Activated CD4-positive, alpha-beta T cell treated with anti-CD3 and anti-CD28 coated beads for 36 hours (primary cell): ENCODE results near the gene SSBP1. TPM values are rescaled to one million over a fixed set of nuclear protein-coding genes. Genes with fewer than 3 reads are reported as not detected.
"Not testable (repeated sequence)": the region's sequence is repeated elsewhere in the genome, so short reads cannot be mapped to it uniquely, and the experiment has no call there.

Experiments used
- ATAC-seq: fragments of 200-7000 bp; cut with Tn5 transposase; one replicate; pipeline ENCODE4 v1.10.0; 2021; ENCODE audit warnings: mild to moderate bottlenecking, moderate library complexity
- CTCF ChIA-PET: fragments of 350-600 bp; sonication (Branson Sonifier 250); formaldehyde crosslinking; loops from one replicate; lab custom pipeline; 2021; ENCODE audit warnings: antibody characterized with exemption; lab: Charles Lee
- POLR2A ChIA-PET: fragments of 350-600 bp; sonication (Branson Sonifier 250); formaldehyde crosslinking; loops from one replicate; lab custom pipeline; 2021; ENCODE audit warnings: antibody characterized with exemption, inconsistent platforms; lab: Charles Lee
- DNase-seq: peaks from one replicate; pipeline ENCODE4 v3.0.0-alpha.2; 2020
- H3K27ac Mint-ChIP-seq: one replicate; pipeline ENCODE4 v1.8.0; 2021; ENCODE audit warnings: mixed read lengths
- H3K27me3 Mint-ChIP-seq: one replicate; pipeline ENCODE4 v1.8.0; 2021; ENCODE audit warnings: mixed read lengths
- H3K36me3 Mint-ChIP-seq: one replicate; pipeline ENCODE4 v1.8.0; 2021; ENCODE audit warnings: low read depth, mixed read lengths
- H3K4me1 Mint-ChIP-seq: one replicate; pipeline ENCODE4 v1.8.0; 2021; ENCODE audit warnings: mixed read lengths
- H3K4me3 Mint-ChIP-seq: one replicate; pipeline ENCODE4 v1.8.0; 2021; ENCODE audit warnings: mild to moderate bottlenecking, moderate library complexity, mixed read lengths
- H3K9me3 Mint-ChIP-seq: one replicate; pipeline ENCODE4 v1.8.0; 2021; ENCODE audit warnings: low read depth, mixed read lengths
- intact Hi-C, 2 experiments: fragments of 100-400 bp; cut with DNase I in 1 of 2; cut with micrococcal nuclease in 1 of 2; formaldehyde crosslinking; loops; one replicate each; pipeline versions ENCODE4 v1.14.2 to v1.15.1; 2022 to 2024; cut with DNase I, micrococcal nuclease
- total RNA-seq, 2 experiments: library from RNA; stranded (reverse); gene quantifications; one replicate each; pipeline ENCODE4 v1.2.3, GENCODE V29; 2021

Gene SSBP1
- total RNA-seq, 2 experiments from 2014 or later = 183 to 245 TPM

GRCh38 chr7:141737118-141737835 is 881 bp upstream of the SSBP1 start:
- Mint-ChIP-seq H3K36me3 (peaks cover 29% of the 10 kb centered on the region), H3K4me3 (peak overlapping the region; percentile 96), H3K27me3 (no peaks in the 10 kb centered on the region), H3K4me1 (peaks cover 36% of the 10 kb centered on the region), H3K9me3 (no peaks in the 10 kb centered on the region), H3K27ac (peak overlapping the region; percentile 97)
- DNase-seq (peak; percentile 23), ATAC-seq (no peak)
- POLR2A ChIA-PET = interaction anchor here (0.6 to 1.3 kb wide), 4 partner anchors 10 to 1076 kb away, joined by 3 to 4 read pairs (median 3); partner anchors contain the start of gene MRPS33
- intact Hi-C loops = loop anchor here (2.0 to 10.0 kb wide), 2 partner anchors 812 to 1068 kb away; partner anchors contain the start of gene BRAF (in 1 of the 2)
- CTCF ChIA-PET = interaction anchor here (0.6 to 5.0 kb wide), 25 partner anchors 8 to 1461 kb away, joined by 3 to 48 read pairs (median 4); partner anchors contain the start of genes AGK, DENND11 and WEE2

GRCh38 chr7:141738592-141739013 is 445 bp downstream of the SSBP1 start:
- intact Hi-C loops = loop anchor here (1.0 to 10.0 kb wide), 10 partner anchors 36 to 1260 kb away; partner anchors contain the start of genes AGK (in 2 of the 2), DENND11 (in 1 of the 2), MRPS33 (in 1 of the 2) and NDUFB2 (in 1 of the 2)
- POLR2A ChIA-PET = interaction anchor here (0.8 to 1.3 kb wide), 3 partner anchors 12 to 724 kb away, joined by 3 to 4 read pairs (median 4); partner anchors contain the start of gene MRPS33
- H3K36me3 Mint-ChIP-seq = peaks cover 41% of the 10 kb centered on the region

GRCh38 chr7:141739250-141739649 is 1.1 kb downstream of the SSBP1 start:
- no peaks in the 10 kb centered on the region for H3K9me3 Mint-ChIP-seq
- H3K27ac Mint-ChIP-seq = peak overlapping the region; percentile 97
- ChIA-PET CTCF (interaction anchor here (0.6 to 5.0 kb wide), 5 partner anchors 30 to 237 kb away, joined by 3 to 48 read pairs (median 14); partner anchors contain the start of genes DENND11 and WEE2), POLR2A (interaction anchor here (1.1 kb wide), 1 partner anchor 188 kb away, joined by 3 read pairs; no protein-coding TSS in a partner anchor)
- H3K4me1 Mint-ChIP-seq = peaks cover 43% of the 10 kb centered on the region
- ATAC-seq = no peak
- H3K4me3 Mint-ChIP-seq = peak overlapping the region; percentile 96
- intact Hi-C loops = loop anchor here (2.0 to 10.0 kb wide), 4 partner anchors 180 to 1070 kb away; partner anchors contain the start of gene NDUFB2 (in 1 of the 2)
- peaks cover 47% of the 10 kb centered on the region for H3K36me3 Mint-ChIP-seq
- no peaks in the 10 kb centered on the region for H3K27me3 Mint-ChIP-seq
- DNase-seq = no peak

More at GRCh38 chr7:141738592-141739013, 445 bp downstream of the SSBP1 start:
- peak overlapping the region; percentile 97 for H3K27ac Mint-ChIP-seq
- peak overlapping the region; percentile 96 for H3K4me3 Mint-ChIP-seq
- H3K27me3 Mint-ChIP-seq = no peaks in the 10 kb centered on the region
- H3K4me1 Mint-ChIP-seq = peaks cover 41% of the 10 kb centered on the region
- ATAC-seq (no peak), DNase-seq (no peak)
- H3K9me3 Mint-ChIP-seq = no peaks in the 10 kb centered on the region
- CTCF ChIA-PET = interaction anchor here (0.8 to 5.0 kb wide), 15 partner anchors 9 to 726 kb away, joined by 3 to 48 read pairs (median 5); partner anchors contain the start of genes DENND11 and WEE2

- Mint-ChIP-seq H3K27ac (peak overlapping the region; percentile 58), H3K4me1 (peaks cover 39% of the 10 kb centered on the region), H3K4me3 (no peak overlapping the region), H3K9me3 (no peaks in the 10 kb centered on the region), H3K27me3 (no peaks in the 10 kb centered on the region), H3K36me3 (peaks cover 62% of the 10 kb centered on the region)
- ChIA-PET CTCF (interaction anchor here (1.0 to 1.8 kb wide), 2 partner anchors 12 to 19 kb away, joined by 5 to 7 read pairs; no protein-coding TSS in a partner anchor), POLR2A (no interaction called here)
- intact Hi-C loops = no loop called here
- no peak for ATAC-seq
- DNase-seq = no peak
Observed at GRCh38 chr7:141742229-141742628, 4.1 kb downstream of the SSBP1 start.

GRCh38 chr7:141744131-141744530 is 6.0 kb downstream of the SSBP1 start:
- H3K36me3 Mint-ChIP-seq = peaks cover 65% of the 10 kb centered on the region
- intact Hi-C loops = no loop called here
- ATAC-seq (no peak), DNase-seq (no peak)
- CTCF ChIA-PET = interaction anchor here (1.6 kb wide), 1 partner anchor 90 kb away, joined by 3 read pairs; no protein-coding TSS in a partner anchor
- H3K27me3 Mint-ChIP-seq = no peaks in the 10 kb centered on the region
- H3K4me3 Mint-ChIP-seq = no peak overlapping the region
- peak overlapping the region; percentile 22 for H3K27ac Mint-ChIP-seq
- POLR2A ChIA-PET = no interaction called here
- H3K4me1 Mint-ChIP-seq = peaks cover 33% of the 10 kb centered on the region
- H3K9me3 Mint-ChIP-seq = no peaks in the 10 kb centered on the region

GRCh38 chr7:141748396-141748795 is 10.2 kb downstream of the SSBP1 start:
- intact Hi-C loops = no loop called here
- no peaks in the 10 kb centered on the region for H3K27me3 Mint-ChIP-seq
- no peak overlapping the region for H3K4me3 Mint-ChIP-seq
- H3K4me1 Mint-ChIP-seq = peaks cover 3% of the 10 kb centered on the region
- ChIA-PET POLR2A (interaction anchor here (0.6 kb wide), 1 partner anchor 258 kb away, joined by 4 read pairs; no protein-coding TSS in a partner anchor), CTCF (interaction anchor here (1.0 kb wide), 1 partner anchor 38 kb away, joined by 3 read pairs; no protein-coding TSS in a partner anchor)
- no peak for ATAC-seq
- H3K27ac Mint-ChIP-seq = no peak overlapping the region
- DNase-seq = no peak
- H3K9me3 Mint-ChIP-seq = peaks cover 19% of the 10 kb centered on the region
- peaks cover 71% of the 10 kb centered on the region for H3K36me3 Mint-ChIP-seq

GRCh38 chr7:141751904-141752303 is 13.7 kb downstream of the SSBP1 start:
- Mint-ChIP-seq H3K36me3 (peaks cover 68% of the 10 kb centered on the region), H3K9me3 (peaks cover 19% of the 10 kb centered on the region)
- POLR2A ChIA-PET, H3K4me1 Mint-ChIP-seq, intact Hi-C loops, H3K27ac Mint-ChIP-seq, H3K27me3 Mint-ChIP-seq, H3K4me3 Mint-ChIP-seq, ATAC-seq: not testable (repeated sequence)
- CTCF ChIA-PET = interaction anchor here (0.5 to 0.7 kb wide), 2 partner anchors 42 to 82 kb away, joined by 3 to 6 read pairs; no protein-coding TSS in a partner anchor
- peak; percentile 11 for DNase-seq

GRCh38 chr7:141752634-141753033 is 14.5 kb downstream of the SSBP1 start:
- Mint-ChIP-seq H3K9me3 (peaks cover 19% of the 10 kb centered on the region), H3K36me3 (peaks cover 74% of the 10 kb centered on the region), H3K4me1 (no peaks in the 10 kb centered on the region), H3K27ac (no peak overlapping the region), H3K27me3 (no peaks in the 10 kb centered on the region), H3K4me3 (no peak overlapping the region)
- ChIA-PET POLR2A (no interaction called here), CTCF (interaction anchor here (0.7 kb wide), 1 partner anchor 83 kb away, joined by 3 read pairs; no protein-coding TSS in a partner anchor)
- DNase-seq (no peak), ATAC-seq (no peak)
- intact Hi-C loops = no loop called here

GRCh38 chr7:141754939-141755338 is 16.8 kb downstream of the SSBP1 start:
- Mint-ChIP-seq H3K27me3 (no peaks in the 10 kb centered on the region), H3K4me3 (no peak overlapping the region), H3K9me3 (peaks cover 17% of the 10 kb centered on the region), H3K27ac (no peak overlapping the region), H3K36me3 (peaks cover 75% of the 10 kb centered on the region), H3K4me1 (no peaks in the 10 kb centered on the region)
- peak; percentile 17 for DNase-seq
- no peak for ATAC-seq
- CTCF ChIA-PET = interaction anchor here (0.6 to 1.4 kb wide), 4 partner anchors 13 to 493 kb away, joined by 3 to 7 read pairs (median 4); no protein-coding TSS in a partner anchor
- intact Hi-C loops = no loop called here
- POLR2A ChIA-PET = no interaction called here

GRCh38 chr7:141763797-141764196 is 25.6 kb downstream of the SSBP1 start, which contains the start of gene TAS2R3:
TSS of gene TAS2R3 (plus strand) at chr7:141764097. CDS start at chr7:141764159, 62 bp downstream.
- no peaks in the 10 kb centered on the region for H3K9me3 Mint-ChIP-seq

More at GRCh38 chr7:141763797-141764196, 25.6 kb downstream of the SSBP1 start, which contains the start of gene TAS2R3:
- Mint-ChIP-seq H3K27ac (no peak within 1 kb of the TSS), H3K36me3 (peaks cover 56% of the 10 kb centered on the region), H3K4me3 (no peak within 1 kb of the TSS), H3K27me3 (no peaks in the 10 kb centered on the region), H3K4me1 (no peaks in the 10 kb centered on the region)
- ChIA-PET CTCF (no interaction called here), POLR2A (no interaction called here)
- DNase-seq (no peak), ATAC-seq (no peak)
- intact Hi-C loops = loop anchor here in 1 of 2 experiments (1.0 kb wide), 1 partner anchor 13 kb away; the partner anchor contains the start of gene TAS2R4
